ENCODE data around the gene PRPF6. TPM values are rescaled to one million over a fixed set of nuclear protein-coding genes. Genes with fewer than 3 reads are reported as not detected.
A peak's percentile ranks its signal among the peaks of the same experiment; 100 is the strongest.

PRPF6 gene
- total and polyA plus RNA-seq, 2 of the 13 experiments (the other 11 are each of a cell fraction or from before 2014, with no cell fraction given), result 63.7 to 101 TPM

DNA sequence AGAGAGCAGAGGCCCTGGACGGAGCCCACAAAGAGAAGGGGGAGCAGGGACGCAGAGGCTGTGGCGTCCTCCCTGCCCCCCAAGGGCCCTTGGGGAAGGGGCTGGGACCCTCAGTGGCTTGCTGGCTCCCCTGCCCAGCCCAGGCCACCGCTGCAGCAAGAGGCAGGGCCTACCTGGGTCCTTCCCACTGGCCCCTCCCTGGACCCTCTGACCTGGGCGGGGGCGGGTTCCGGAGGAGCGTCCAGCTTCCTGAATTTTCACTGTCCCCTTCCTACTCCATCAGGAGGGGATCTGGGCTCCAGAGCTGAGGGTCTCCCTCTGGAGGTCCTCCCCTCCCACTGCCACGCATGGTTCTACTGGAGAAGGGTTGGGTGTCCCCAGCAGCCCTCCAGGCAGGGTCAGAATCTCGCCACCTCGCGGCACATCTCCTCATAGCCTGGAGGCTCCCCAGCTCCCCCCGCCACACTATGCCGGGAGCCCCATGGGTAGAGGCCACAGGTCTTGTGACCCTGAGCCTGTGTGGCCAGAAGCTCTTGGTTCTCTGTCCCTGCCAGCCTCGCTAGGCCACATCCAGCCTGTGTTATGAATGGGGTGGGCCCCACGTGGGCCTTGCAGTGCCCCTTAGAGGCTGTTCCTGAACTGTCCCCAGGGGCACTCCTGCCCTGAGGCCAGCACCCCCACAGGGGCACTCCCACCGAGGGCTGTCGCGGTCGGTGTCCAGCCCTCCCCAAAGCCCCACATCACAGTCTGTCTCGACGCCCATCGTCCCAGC is 69.5 kb downstream of the PRPF6 start (continued):
- TF ChIP-seq, protein P1, sequence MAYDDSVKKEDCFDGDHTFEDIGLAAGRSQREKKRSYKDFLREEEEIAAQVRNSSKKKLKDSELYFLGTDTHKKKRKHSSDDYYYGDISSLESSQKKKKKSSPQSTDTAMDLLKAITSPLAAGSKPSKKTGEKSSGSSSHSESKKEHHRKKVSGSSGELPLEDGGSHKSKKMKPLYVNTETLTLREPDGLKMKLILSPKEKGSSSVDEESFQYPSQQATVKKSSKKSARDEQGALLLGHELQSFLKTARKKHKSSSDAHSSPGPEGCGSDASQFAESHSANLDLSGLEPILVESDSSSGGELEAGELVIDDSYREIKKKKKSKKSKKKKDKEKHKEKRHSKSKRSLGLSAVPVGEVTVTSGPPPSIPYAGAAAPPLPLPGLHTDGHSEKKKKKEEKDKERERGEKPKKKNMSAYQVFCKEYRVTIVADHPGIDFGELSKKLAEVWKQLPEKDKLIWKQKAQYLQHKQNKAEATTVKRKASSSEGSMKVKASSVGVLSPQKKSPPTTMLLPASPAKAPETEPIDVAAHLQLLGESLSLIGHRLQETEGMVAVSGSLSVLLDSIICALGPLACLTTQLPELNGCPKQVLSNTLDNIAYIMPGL (CRISPR knock-in tag; IDR thresholded peaks at IDR 0.05; ENCODE audit: borderline replicate concordance in 1 of 2, low read depth in 1 of 2), result peak; percentile 86 to 91
- TF ChIP-seq SRSF4 (IDR thresholded peaks at IDR 0.05; ENCODE audit: low read depth, low read length, poor library complexity, severe bottlenecking) (no peak), ZNF577 (CRISPR knock-in tag; IDR thresholded peaks at IDR 0.05; ENCODE audit: borderline replicate concordance, low read depth) (no peak), ZNF234 (CRISPR knock-in tag; conservative IDR thresholded peaks at IDR 0.05) (no peak), GLI4 (CRISPR knock-in tag; IDR thresholded peaks at IDR 0.05; ENCODE audit: borderline replicate concordance) (peak; percentile 78; the same call in 1 of the 2 replicates), TCF12 (IDR thresholded peaks at IDR 0.05) (no peak), TCF12 (CRISPR knock-in tag; IDR thresholded peaks at IDR 0.05) (no peak; the same call in 1 of the 2 replicates), ZNF543 (CRISPR knock-in tag; IDR thresholded peaks at IDR 0.05) (0 out of 2 replicates have a peak, but pooled peaks have one; percentile 6), SOX13 (IDR thresholded peaks at IDR 0.05) (no peak), SOX13 (CRISPR knock-in tag; conservative IDR thresholded peaks at IDR 0.05 in 1 of 2, IDR thresholded peaks at IDR 0.05 in 1 of 2) (peak in 1 of 2 experiments; percentile 31; a peak in 1 of 4 replicates), ZNF281 (CRISPR knock-in tag; IDR thresholded peaks at IDR 0.05; ENCODE audit: borderline replicate concordance) (no peak), ZNF317 (CRISPR knock-in tag; IDR thresholded peaks at IDR 0.05) (no peak; the same call in 1 of the 2 replicates), PRMT3 (CRISPR knock-in tag; IDR thresholded peaks at IDR 0.05; ENCODE audit: borderline replicate concordance, low read depth) (no peak), SRSF9 (IDR thresholded peaks at IDR 0.05; ENCODE audit: borderline replicate concordance, insufficient read depth, low read depth, low read length, poor library complexity, severe bottlenecking) (no peak), CBX5 (CRISPR knock-in tag; IDR thresholded peaks at IDR 0.05; ENCODE audit: borderline replicate concordance) (no peak; the same call in 1 of the 2 replicates)
- TF ChIP-seq, protein P2, sequence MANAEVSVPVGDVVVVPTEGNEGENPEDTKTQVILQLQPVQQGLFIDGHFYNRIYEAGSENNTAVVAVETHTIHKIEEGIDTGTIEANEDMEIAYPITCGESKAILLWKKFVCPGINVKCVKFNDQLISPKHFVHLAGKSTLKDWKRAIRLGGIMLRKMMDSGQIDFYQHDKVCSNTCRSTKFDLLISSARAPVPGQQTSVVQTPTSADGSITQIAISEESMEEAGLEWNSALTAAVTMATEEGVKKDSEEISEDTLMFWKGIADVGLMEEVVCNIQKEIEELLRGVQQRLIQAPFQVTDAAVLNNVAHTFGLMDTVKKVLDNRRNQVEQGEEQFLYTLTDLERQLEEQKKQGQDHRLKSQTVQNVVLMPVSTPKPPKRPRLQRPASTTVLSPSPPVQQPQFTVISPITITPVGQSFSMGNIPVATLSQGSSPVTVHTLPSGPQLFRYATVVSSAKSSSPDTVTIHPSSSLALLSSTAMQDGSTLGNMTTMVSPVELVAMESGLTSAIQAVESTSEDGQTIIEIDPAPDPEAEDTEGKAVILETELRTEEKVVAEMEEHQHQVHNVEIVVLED (CRISPR knock-in tag; IDR thresholded peaks at IDR 0.05; ENCODE audit: borderline replicate concordance), result no peak; the same call in 1 of the 2 replicates
- TF ChIP-seq, protein P3, sequence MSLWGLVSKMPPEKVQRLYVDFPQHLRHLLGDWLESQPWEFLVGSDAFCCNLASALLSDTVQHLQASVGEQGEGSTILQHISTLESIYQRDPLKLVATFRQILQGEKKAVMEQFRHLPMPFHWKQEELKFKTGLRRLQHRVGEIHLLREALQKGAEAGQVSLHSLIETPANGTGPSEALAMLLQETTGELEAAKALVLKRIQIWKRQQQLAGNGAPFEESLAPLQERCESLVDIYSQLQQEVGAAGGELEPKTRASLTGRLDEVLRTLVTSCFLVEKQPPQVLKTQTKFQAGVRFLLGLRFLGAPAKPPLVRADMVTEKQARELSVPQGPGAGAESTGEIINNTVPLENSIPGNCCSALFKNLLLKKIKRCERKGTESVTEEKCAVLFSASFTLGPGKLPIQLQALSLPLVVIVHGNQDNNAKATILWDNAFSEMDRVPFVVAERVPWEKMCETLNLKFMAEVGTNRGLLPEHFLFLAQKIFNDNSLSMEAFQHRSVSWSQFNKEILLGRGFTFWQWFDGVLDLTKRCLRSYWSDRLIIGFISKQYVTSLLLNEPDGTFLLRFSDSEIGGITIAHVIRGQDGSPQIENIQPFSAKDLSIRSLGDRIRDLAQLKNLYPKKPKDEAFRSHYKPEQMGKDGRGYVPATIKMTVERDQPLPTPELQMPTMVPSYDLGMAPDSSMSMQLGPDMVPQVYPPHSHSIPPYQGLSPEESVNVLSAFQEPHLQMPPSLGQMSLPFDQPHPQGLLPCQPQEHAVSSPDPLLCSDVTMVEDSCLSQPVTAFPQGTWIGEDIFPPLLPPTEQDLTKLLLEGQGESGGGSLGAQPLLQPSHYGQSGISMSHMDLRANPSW (CRISPR knock-in tag; IDR thresholded peaks at IDR 0.05; ENCODE audit: borderline replicate concordance), result peak; percentile 57; the same call in 1 of the 2 replicates

Measured in HepG2 (cell line).